HepG2 (cell line): Measurements from ENCODE around the gene ARHGAP23. TPM values are rescaled to one million over a fixed set of nuclear protein-coding genes. Genes with fewer than 3 reads are reported as not detected.
A peak's percentile ranks its signal among the peaks of the same experiment; 100 is the strongest.

Experiments used
- AGO1 ChIP-seq: fragments of 200-400 bp; formaldehyde crosslinking; IDR thresholded peaks from 2 replicates; pipeline ENCODE4 v1.6.1; 2017; ENCODE audit warnings: mild to moderate bottlenecking, low read depth, low read length, moderate library complexity; ENCODE audit not compliant: poor library complexity, severe bottlenecking
- FOXA1 ChIP-seq, 2 experiments: fragments of 450-650 bp in 1 of 2; sonication (generic) in 1 of 2; formaldehyde crosslinking in 1 of 2; IDR thresholded peaks; 2 replicates each; pipeline versions ENCODE4 v1.4.0 to v1.6.1; 2016 to 2020; ENCODE audit warnings: missing genetic modification reagents in 1 of 2
- JUN ChIP-seq: sonication (generic); formaldehyde crosslinking; IDR thresholded peaks from 2 replicates; pipeline ENCODE4 v1.4.0; 2020; ENCODE audit warnings: mild to moderate bottlenecking, missing genetic modification reagents
- RELA ChIP-seq: sonication (generic); formaldehyde crosslinking; IDR thresholded peaks from 2 replicates; pipeline ENCODE4 v1.4.0; 2020; ENCODE audit warnings: missing genetic modification reagents
- TCF12 ChIP-seq, 2 experiments: fragments of 450-650 bp in 1 of 2; sonication (generic) in 1 of 2; formaldehyde crosslinking in 1 of 2; IDR thresholded peaks; 2 replicates each; pipeline versions ENCODE4 v1.6.1 to v1.8.0; 2017 to 2022; ENCODE audit warnings: antibody characterized with exemption in 1 of 2, mild to moderate bottlenecking in 1 of 2, missing genetic modification reagents in 1 of 2, moderate library complexity in 1 of 2
- ZBTB40 ChIP-seq, 2 experiments: fragments of 450-650 bp in 1 of 2; sonication (generic) in 1 of 2; formaldehyde crosslinking in 1 of 2; IDR thresholded peaks; 2 replicates each; pipeline versions ENCODE4 v1.6.1 to v1.8.0; 2016 to 2022; ENCODE audit warnings: antibody characterized with exemption in 1 of 2, mild to moderate bottlenecking in 1 of 2, missing genetic modification reagents in 1 of 2
- ZNF207 ChIP-seq: fragments of 450-650 bp; IDR thresholded peaks from 2 replicates; pipeline ENCODE4 v1.6.1; 2016; ENCODE audit warnings: antibody characterized with exemption, borderline replicate concordance
- ZNF710 ChIP-seq: sonication (generic); formaldehyde crosslinking; IDR thresholded peaks from 2 replicates; pipeline ENCODE4 v1.5.0; 2020; ENCODE audit warnings: mild to moderate bottlenecking, missing genetic modification reagents, borderline replicate concordance
- polyA plus RNA-seq, 8 experiments: library from polyadenylated mRNA; depleted of rRNA in 3 of 8; stranded (reverse) in 7 of 8; unstranded in 1 of 8; fragments of >200 nt; fragmentation: Illumina TruSeq in 4 of 8; extraction: Trizol in 4 of 8; gene quantifications; 2 replicates each; pipeline versions ENCODE4 v1.2.1 to v1.2.3, GENCODE V29; 2011 to 2016; ENCODE audit warnings: low read depth in 4 of 8, missing spikeins in 1 of 8, mixed read lengths in 1 of 8; ENCODE audit not compliant: insufficient read depth in 1 of 8
- total RNA-seq, 5 experiments: library from RNA; depleted of rRNA; stranded (reverse); fragments of >200 nt; fragmentation: Illumina TruSeq; extraction: Trizol; gene quantifications; 2 replicates each; pipeline ENCODE4 v1.2.3, GENCODE V29; 2016; ENCODE audit warnings: low read depth in 1 of 5

The ARHGAP23 gene
- total and polyA plus RNA-seq, 2 of the 13 experiments (the other 11 are each of a cell fraction or from before 2014, with no cell fraction given), result 0.03 TPM; not detected in 1

- TF ChIP-seq AGO1, result peak; percentile 63
- 0 out of 2 replicates have a peak, but pooled peaks have one; percentile 85 for TF ChIP-seq RELA (CRISPR knock-in tag)
- no peak for TF ChIP-seq JUN (CRISPR knock-in tag)
- peak; percentile 31 for TF ChIP-seq ZNF710 (CRISPR knock-in tag)
- no peak for TF ChIP-seq TCF12 (IDR thresholded peaks at IDR 0.05)
- no peak for TF ChIP-seq TCF12 (CRISPR knock-in tag; IDR thresholded peaks at IDR 0.05)
- TF ChIP-seq FOXA1 (IDR thresholded peaks at IDR 0.05), result no peak
- TF ChIP-seq FOXA1 (CRISPR knock-in tag; IDR thresholded peaks at IDR 0.05), result peak; percentile 32; the same call in 1 of the 2 replicates
- no peak for TF ChIP-seq ZNF207
- TF ChIP-seq ZBTB40 (IDR thresholded peaks at IDR 0.05), result no peak
- no peak for TF ChIP-seq ZBTB40 (CRISPR knock-in tag; IDR thresholded peaks at IDR 0.05)
Measured at GRCh38 chr17:38557836-38558727, 129.8 kb downstream of the ARHGAP23 start (continued).
